ENCODE results near the gene WBP2NL.

WBP2NL gene

GRCh38 chr22:41983513-41984405, 14.8 kb upstream of the WBP2NL start:
- Histone ChIP-seq H3K4me3 (ENCODE audit: low read length, poor library complexity, severe bottlenecking) (no peak overlapping the region), H3F3A (ENCODE audit: low read depth) (no peaks in the 10 kb centered on the region), H3K9me2 (replicated peaks; ENCODE audit: low read depth, low read length) (no peaks in the 10 kb centered on the region), H3K36me3 (ENCODE audit: insufficient read depth, low read length) (no peaks in the 10 kb centered on the region), H3K9me3 (ENCODE audit: insufficient read depth, low read depth, low read length) (no peaks in the 10 kb centered on the region), H3K27me3 (ENCODE audit: insufficient read depth, low read length, poor library complexity, severe bottlenecking) (no peaks in the 10 kb centered on the region), H3K9ac (ENCODE audit: low read depth, low read length, poor library complexity, severe bottlenecking) (no peak overlapping the region), H4K20me1 (ENCODE audit: insufficient read depth, low read length, poor library complexity, severe bottlenecking) (no peaks in the 10 kb centered on the region), H3K4me2 (ENCODE audit: low read depth, low read length, poor library complexity, severe bottlenecking) (no peak overlapping the region), H3K4me1 (ENCODE audit: insufficient read depth, low read length, poor library complexity, severe bottlenecking) (no peaks in the 10 kb centered on the region), H2AFZ (ENCODE audit: low read length) (no peak overlapping the region), H3K79me2 (ENCODE audit: insufficient read depth, low read length) (no peaks in the 10 kb centered on the region)
- TF ChIP-seq CTCF (conservative IDR thresholded peaks at IDR 0.05; ENCODE audit: low read length) (no peak), EZH2phosphoT487 (IDR thresholded peaks at IDR 0.05; ENCODE audit: borderline replicate concordance) (no peak)

- Histone ChIP-seq H3K36me3 (ENCODE audit: insufficient read depth, low read length) (no peaks in the 10 kb centered on the region), H4K20me1 (ENCODE audit: insufficient read depth, low read length, poor library complexity, severe bottlenecking) (no peaks in the 10 kb centered on the region), H3F3A (ENCODE audit: low read depth) (no peaks in the 10 kb centered on the region), H3K27me3 (ENCODE audit: insufficient read depth, low read length, poor library complexity, severe bottlenecking) (no peaks in the 10 kb centered on the region), H3K9me3 (ENCODE audit: insufficient read depth, low read depth, low read length) (no peaks in the 10 kb centered on the region), H3K79me2 (ENCODE audit: insufficient read depth, low read length) (no peaks in the 10 kb centered on the region), H3K4me1 (ENCODE audit: insufficient read depth, low read length, poor library complexity, severe bottlenecking) (no peaks in the 10 kb centered on the region), H3K9ac (ENCODE audit: low read depth, low read length, poor library complexity, severe bottlenecking) (no peak overlapping the region), H2AFZ (ENCODE audit: low read length) (no peak overlapping the region), H3K4me2 (ENCODE audit: low read depth, low read length, poor library complexity, severe bottlenecking) (no peak overlapping the region), H3K4me3 (ENCODE audit: low read length, poor library complexity, severe bottlenecking) (no peak overlapping the region), H3K9me2 (replicated peaks; ENCODE audit: low read depth, low read length) (no peaks in the 10 kb centered on the region)
- TF ChIP-seq CTCF (conservative IDR thresholded peaks at IDR 0.05; ENCODE audit: low read length) (no peak), EZH2phosphoT487 (IDR thresholded peaks at IDR 0.05; ENCODE audit: borderline replicate concordance) (no peak)
Observed at GRCh38 chr22:41987276-41987675, 11.3 kb upstream of the WBP2NL start.

- Histone ChIP-seq H3K9me2 (replicated peaks; ENCODE audit: low read depth, low read length) (no peaks in the 10 kb centered on the region), H3K9ac (ENCODE audit: low read depth, low read length, poor library complexity, severe bottlenecking) (no peak overlapping the region), H3K4me3 (ENCODE audit: low read length, poor library complexity, severe bottlenecking) (no peak overlapping the region), H3F3A (ENCODE audit: low read depth) (no peaks in the 10 kb centered on the region), H4K20me1 (ENCODE audit: insufficient read depth, low read length, poor library complexity, severe bottlenecking) (no peaks in the 10 kb centered on the region), H3K36me3 (ENCODE audit: insufficient read depth, low read length) (no peaks in the 10 kb centered on the region), H3K27me3 (ENCODE audit: insufficient read depth, low read length, poor library complexity, severe bottlenecking) (no peaks in the 10 kb centered on the region), H3K4me1 (ENCODE audit: insufficient read depth, low read length, poor library complexity, severe bottlenecking) (no peaks in the 10 kb centered on the region), H3K9me3 (ENCODE audit: insufficient read depth, low read depth, low read length) (no peaks in the 10 kb centered on the region), H3K4me2 (ENCODE audit: low read depth, low read length, poor library complexity, severe bottlenecking) (no peak overlapping the region), H3K79me2 (ENCODE audit: insufficient read depth, low read length) (no peaks in the 10 kb centered on the region), H2AFZ (ENCODE audit: low read length) (no peak overlapping the region)
- TF ChIP-seq EZH2phosphoT487 (IDR thresholded peaks at IDR 0.05; ENCODE audit: borderline replicate concordance) (no peak), CTCF (conservative IDR thresholded peaks at IDR 0.05; ENCODE audit: low read length) (no peak)
Observed at GRCh38 chr22:41989246-41989645, 9.3 kb upstream of the WBP2NL start.
